Measurements from ENCODE around the gene DENND2C. TPM values are rescaled to one million over a fixed set of nuclear protein-coding genes. Genes with fewer than 3 reads are reported as not detected.

The DENND2C gene
- total RNA-seq, 1 donor = 4.8 TPM

- no peak overlapping the region for H3K4me3 ChIP-seq (ENCODE audit: low read depth, low read length)
- TF ChIP-seq CTCF (IDR thresholded peaks at IDR 0.05; ENCODE audit: insufficient read depth, low read length) = no peak
- DNase-seq (ENCODE audit: low read depth) = no peak
Observed at GRCh38 chr1:114589122-114589521, 80.7 kb downstream of the DENND2C start.

GRCh38 chr1:114588196-114588689 lies 81.6 kb downstream of the DENND2C start:
- TF ChIP-seq CTCF (IDR thresholded peaks at IDR 0.05; ENCODE audit: insufficient read depth, low read length) = no peak
- no peak overlapping the region for H3K4me3 ChIP-seq (ENCODE audit: low read depth, low read length)
- DNase-seq (ENCODE audit: low read depth) = no peak

GRCh38 chr1:114587203-114587991 lies 82.5 kb downstream of the DENND2C start:
- TF ChIP-seq CTCF (IDR thresholded peaks at IDR 0.05; ENCODE audit: insufficient read depth, low read length) = no peak
- no peak for DNase-seq (ENCODE audit: low read depth)
- H3K4me3 ChIP-seq (ENCODE audit: low read depth, low read length) = no peak overlapping the region

GRCh38 chr1:114586513-114587047 lies 83.3 kb downstream of the DENND2C start:
- no peak overlapping the region for H3K4me3 ChIP-seq (ENCODE audit: low read depth, low read length)
- no peak for TF ChIP-seq CTCF (IDR thresholded peaks at IDR 0.05; ENCODE audit: insufficient read depth, low read length)
- DNase-seq (ENCODE audit: low read depth) = no peak

- H3K4me3 ChIP-seq (ENCODE audit: low read depth, low read length) = no peak overlapping the region
- peak; percentile 43 for DNase-seq (ENCODE audit: low read depth)
- no peak for TF ChIP-seq CTCF (IDR thresholded peaks at IDR 0.05; ENCODE audit: insufficient read depth, low read length)
Observed at GRCh38 chr1:114585231-114585630, 84.6 kb downstream of the DENND2C start.

GRCh38 chr1:114581335-114582287 lies 88.2 kb downstream of the DENND2C start, which contains the start of gene BCAS2:
Gene BCAS2, minus strand, starts transcription at chr1:114581615. Its CDS starts 24 bp downstream, at chr1:114581591.
- peak; percentile 99 for DNase-seq (ENCODE audit: low read depth)
- H3K4me3 ChIP-seq (ENCODE audit: low read depth, low read length) = peak within 1 kb of the TSS; percentile 93
- TF ChIP-seq CTCF (IDR thresholded peaks at IDR 0.05; ENCODE audit: insufficient read depth, low read length) = no peak
